Brain microvascular endothelial cell (primary cell): ENCODE results near the gene KRTAP5-7.

ENCODE experiments used
- DNase-seq: peaks from one replicate; pipeline ENCODE4 v3.0.0-alpha.2; 2020
- H3K27ac ChIP-seq: fragments of 250-450 bp; sonication (Bioruptor Pico); 2 replicates; pipeline ENCODE4 v1.5.1; 2020; ENCODE audit warnings: mild to moderate bottlenecking, moderate library complexity
- H3K27me3 ChIP-seq: fragments of 250-450 bp; sonication (Bioruptor Pico); replicated peaks from 2 replicates; pipeline ENCODE4 v1.5.1; 2020; ENCODE audit warnings: mild to moderate bottlenecking
- H3K36me3 ChIP-seq: fragments of 250-450 bp; sonication (Bioruptor Pico); replicated peaks from 2 replicates; pipeline ENCODE4 v1.5.1; 2020; ENCODE audit warnings: mild to moderate bottlenecking
- H3K4me3 ChIP-seq: 2 replicates; pipeline ENCODE4 v1.5.1; 2011; ENCODE audit warnings: low read depth, mild to moderate bottlenecking, control low read depth, low read length, moderate library complexity
- in situ Hi-C: cut with HindIII; loops from 2 replicates; pipeline ENCODE4 v1.10.0; 2017; ENCODE audit warnings: low sequenced_read_pairs, low pct_ligation_motif_present
- TF ChIP-seq, protein P1 (sequence below): IDR thresholded peaks from 2 replicates; pipeline ENCODE4 v1.5.1; 2011; ENCODE audit warnings: low read depth, mild to moderate bottlenecking, moderate library complexity, low read length, control low read depth, inconsistent platforms; ENCODE audit errors: missing control alignments

The KRTAP5-7 gene

DNA sequence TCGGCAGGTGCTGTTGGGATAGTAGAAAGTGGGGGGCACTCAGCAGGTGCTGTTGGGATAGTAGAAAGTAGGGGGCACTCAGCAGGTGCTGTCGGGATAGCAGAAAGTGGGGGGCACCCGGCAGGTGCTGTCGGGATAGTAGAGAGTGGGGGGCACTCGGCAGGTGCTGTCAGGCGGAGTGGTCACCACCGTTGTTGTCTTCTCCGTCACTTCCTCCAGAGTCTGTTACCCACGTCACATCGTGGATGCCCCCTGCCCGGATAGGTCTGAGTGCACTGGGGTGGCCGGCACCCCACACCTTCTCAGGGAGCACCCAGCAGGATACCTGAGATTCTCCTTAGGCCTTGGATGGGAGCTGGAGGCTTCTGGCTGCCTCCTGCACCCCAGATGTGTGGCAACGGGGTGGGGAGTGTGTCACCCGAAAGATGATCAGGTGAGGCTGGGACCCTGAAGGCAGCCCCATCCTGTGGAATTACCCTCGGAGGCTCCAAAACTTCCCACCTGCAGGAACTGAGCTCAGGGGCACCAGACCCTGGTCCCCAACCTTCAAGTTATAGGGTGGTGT lies 24.1 kb upstream of the KRTAP5-7 start:
- peaks cover 20% of the 10 kb centered on the region for H3K36me3 ChIP-seq
- DNase-seq = no peak
- no peak overlapping the region for H3K4me3 ChIP-seq
- no peak overlapping the region for H3K27ac ChIP-seq
- in situ Hi-C loops = no loop called here
- H3K27me3 ChIP-seq = no peaks in the 10 kb centered on the region
- TF ChIP-seq, protein P1, sequence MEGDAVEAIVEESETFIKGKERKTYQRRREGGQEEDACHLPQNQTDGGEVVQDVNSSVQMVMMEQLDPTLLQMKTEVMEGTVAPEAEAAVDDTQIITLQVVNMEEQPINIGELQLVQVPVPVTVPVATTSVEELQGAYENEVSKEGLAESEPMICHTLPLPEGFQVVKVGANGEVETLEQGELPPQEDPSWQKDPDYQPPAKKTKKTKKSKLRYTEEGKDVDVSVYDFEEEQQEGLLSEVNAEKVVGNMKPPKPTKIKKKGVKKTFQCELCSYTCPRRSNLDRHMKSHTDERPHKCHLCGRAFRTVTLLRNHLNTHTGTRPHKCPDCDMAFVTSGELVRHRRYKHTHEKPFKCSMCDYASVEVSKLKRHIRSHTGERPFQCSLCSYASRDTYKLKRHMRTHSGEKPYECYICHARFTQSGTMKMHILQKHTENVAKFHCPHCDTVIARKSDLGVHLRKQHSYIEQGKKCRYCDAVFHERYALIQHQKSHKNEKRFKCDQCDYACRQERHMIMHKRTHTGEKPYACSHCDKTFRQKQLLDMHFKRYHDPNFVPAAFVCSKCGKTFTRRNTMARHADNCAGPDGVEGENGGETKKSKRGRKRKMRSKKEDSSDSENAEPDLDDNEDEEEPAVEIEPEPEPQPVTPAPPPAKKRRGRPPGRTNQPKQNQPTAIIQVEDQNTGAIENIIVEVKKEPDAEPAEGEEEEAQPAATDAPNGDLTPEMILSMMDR = no peak

DNA sequence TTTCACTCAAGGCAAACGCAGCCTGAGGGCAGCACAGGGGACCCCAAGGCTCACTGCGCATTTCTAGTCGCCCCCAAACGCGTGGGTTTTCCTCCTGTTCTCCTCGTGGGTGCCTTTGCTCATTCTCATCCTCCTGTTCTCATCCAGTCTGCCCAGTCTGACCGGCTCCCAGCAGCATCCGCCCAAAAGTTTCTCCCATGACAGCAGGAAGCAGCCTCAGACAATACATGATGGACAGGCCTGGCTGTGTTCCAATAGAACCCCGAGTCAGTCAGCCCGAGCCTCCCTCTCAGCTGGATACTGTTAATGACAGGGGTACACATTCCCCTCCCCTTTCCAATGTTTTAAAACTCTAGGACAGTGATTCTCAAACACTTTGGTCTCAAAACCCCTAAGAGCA lies 22.5 kb upstream of the KRTAP5-7 start:
- Histone ChIP-seq H3K27me3 (no peaks in the 10 kb centered on the region), H3K27ac (no peak overlapping the region), H3K4me3 (no peak overlapping the region), H3K36me3 (peaks cover 5% of the 10 kb centered on the region)
- in situ Hi-C loops = no loop called here
- no peak for DNase-seq
- TF ChIP-seq, protein P1 = no peak

DNA sequence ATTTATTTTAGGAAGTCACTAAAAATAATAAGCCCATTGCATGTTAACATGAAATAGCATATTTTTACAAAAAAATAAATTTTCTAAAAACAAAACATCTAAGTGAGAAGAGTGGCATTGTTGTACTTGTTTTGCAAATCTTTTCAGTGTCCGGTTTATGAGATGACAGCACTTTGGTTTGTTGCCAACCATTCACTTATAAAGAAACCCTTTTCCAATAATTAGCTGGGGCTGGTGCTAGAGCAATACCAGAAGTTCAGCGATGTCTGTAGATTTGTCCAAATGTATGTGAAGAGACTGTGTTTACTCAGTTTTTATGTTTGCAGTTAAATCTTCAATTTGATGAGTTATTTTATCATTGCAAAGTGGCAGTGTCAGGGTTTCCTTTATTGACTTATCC lies 22.1 kb upstream of the KRTAP5-7 start:
- in situ Hi-C loops = no loop called here
- TF ChIP-seq, protein P1 = no peak
- no peak overlapping the region for H3K4me3 ChIP-seq
- no peak for DNase-seq
- H3K27ac ChIP-seq = no peak overlapping the region
- H3K27me3 ChIP-seq = no peaks in the 10 kb centered on the region
- peaks cover 2% of the 10 kb centered on the region for H3K36me3 ChIP-seq

- H3K27ac ChIP-seq = no peak overlapping the region
- in situ Hi-C loops = no loop called here
- TF ChIP-seq, protein P1 = no peak
- H3K4me3 ChIP-seq = no peak overlapping the region
- no peak for DNase-seq
- H3K27me3 ChIP-seq = no peaks in the 10 kb centered on the region
- peaks cover 2% of the 10 kb centered on the region for H3K36me3 ChIP-seq
Observed at GRCh38 chr11:71505781-71506180, 21.3 kb upstream of the KRTAP5-7 start.

DNA sequence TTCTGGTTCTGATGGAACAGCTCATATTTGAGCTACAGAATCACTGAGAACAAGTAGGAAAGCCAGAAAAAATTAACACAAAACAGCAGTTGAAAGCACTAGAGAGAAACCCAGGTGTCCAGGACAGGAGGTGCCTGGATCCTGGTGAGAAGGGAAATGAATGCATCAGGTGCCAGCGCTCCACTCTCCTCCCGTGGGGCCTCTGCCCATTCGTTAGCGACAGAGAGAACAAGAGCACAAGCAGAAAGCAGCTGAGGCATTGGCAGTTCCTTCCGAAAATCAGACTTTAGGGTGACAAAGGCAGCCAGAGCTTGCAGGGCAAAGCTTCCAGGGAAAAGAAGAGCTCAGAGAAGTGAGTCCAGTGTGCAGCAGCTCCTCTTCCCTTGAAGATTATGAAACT lies 20.0 kb upstream of the KRTAP5-7 start:
- Histone ChIP-seq H3K27ac (no peak overlapping the region), H3K27me3 (no peaks in the 10 kb centered on the region), H3K36me3 (peaks cover 2% of the 10 kb centered on the region), H3K4me3 (no peak overlapping the region)
- in situ Hi-C loops = no loop called here
- TF ChIP-seq, protein P1 = no peak
- DNase-seq = no peak
